Nephron (organoid): ENCODE measurements around the gene PRB3.
A peak's percentile ranks its signal among the peaks of the same experiment; 100 is the strongest.

ENCODE experiments used
- H3K27ac Mint-ChIP-seq, 3 experiments: 2 replicates each; pipeline ENCODE4 v1.8.0; 2020; ENCODE audit warnings: mixed read lengths in 3 of 3, mild to moderate bottlenecking in 2 of 3, moderate library complexity in 1 of 3
- H3K27me3 Mint-ChIP-seq: 2 replicates; pipeline ENCODE4 v1.8.0; 2021; ENCODE audit warnings: low read depth, mild to moderate bottlenecking, moderate library complexity, mixed read lengths
- H3K36me3 Mint-ChIP-seq: 2 replicates; pipeline ENCODE4 v1.8.0; 2020; ENCODE audit warnings: low read depth, mixed read lengths
- H3K4me1 Mint-ChIP-seq: 2 replicates; pipeline ENCODE4 v1.8.0; 2020; ENCODE audit warnings: mixed read lengths
- H3K4me3 Mint-ChIP-seq, 3 experiments: 2 replicates each; pipeline ENCODE4 v1.8.0; 2020; ENCODE audit warnings: mild to moderate bottlenecking in 3 of 3, mixed read lengths in 3 of 3, moderate library complexity in 2 of 3
- H3K9me3 Mint-ChIP-seq: 2 replicates; pipeline ENCODE4 v1.8.0; 2020; ENCODE audit warnings: mixed read lengths
- TF ChIP-seq, protein P1 (sequence below), 3 experiments: fragments of 200-600 bp; sonication (generic); IDR thresholded peaks; one replicate each; pipeline ENCODE4 v1.5.0; 2021; ENCODE audit warnings: antibody characterized with exemption in 3 of 3; ENCODE audit not compliant: unreplicated experiment in 3 of 3

PRB3 gene

DNA sequence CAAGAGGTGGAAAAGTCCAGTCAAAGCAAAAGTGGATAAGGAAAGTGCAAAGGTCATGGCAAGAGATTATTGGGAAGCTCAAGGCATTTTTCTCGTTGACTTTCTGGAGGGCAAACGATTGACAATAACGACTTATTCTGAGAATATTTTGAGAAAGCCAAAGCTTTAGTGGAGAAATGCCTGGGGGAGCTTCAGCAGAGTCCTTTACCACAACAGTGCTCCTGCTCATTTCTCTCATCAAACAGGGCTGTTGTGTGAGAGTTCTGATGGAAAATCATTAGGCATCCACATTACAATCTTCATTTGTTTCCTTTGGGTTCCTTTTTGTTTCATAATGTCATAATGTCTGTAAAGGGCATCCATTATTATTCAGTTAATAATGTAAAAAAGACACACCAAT lies 26.9 kb downstream of the PRB3 start:
- no peaks in the 10 kb centered on the region for H3K4me1 Mint-ChIP-seq

DNA sequence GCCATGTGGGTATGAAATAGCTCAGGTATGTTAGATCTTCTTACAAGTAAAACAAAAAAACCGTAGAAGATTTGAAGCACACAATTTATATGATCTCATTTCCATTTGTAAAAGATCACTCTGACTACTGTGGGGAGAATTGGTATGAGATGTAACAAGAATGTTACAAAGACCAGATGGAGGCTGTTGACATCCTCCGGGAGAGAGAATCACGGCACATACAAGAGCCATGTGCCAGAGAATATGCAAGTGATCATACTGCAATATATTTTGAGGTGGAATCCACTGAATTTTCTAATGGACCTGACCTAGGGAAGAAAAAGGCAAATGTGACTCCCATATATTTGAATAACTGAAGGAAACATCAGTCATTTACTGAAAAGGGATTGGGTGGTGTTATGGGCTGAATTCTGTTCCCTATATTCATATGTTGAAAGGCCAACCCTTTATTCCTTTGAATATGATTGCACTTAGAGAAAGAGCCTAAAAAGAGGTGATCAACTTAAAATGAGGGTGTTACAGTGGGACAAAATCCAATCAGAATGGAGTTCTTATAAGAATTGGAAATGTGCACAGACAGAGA lies 29.1 kb downstream of the PRB3 start:
- H3K4me3 Mint-ChIP-seq = no peak overlapping the region
- no peak overlapping the region for H3K27ac Mint-ChIP-seq
- no peaks in the 10 kb centered on the region for H3K27me3 Mint-ChIP-seq
- TF ChIP-seq, protein P1, sequence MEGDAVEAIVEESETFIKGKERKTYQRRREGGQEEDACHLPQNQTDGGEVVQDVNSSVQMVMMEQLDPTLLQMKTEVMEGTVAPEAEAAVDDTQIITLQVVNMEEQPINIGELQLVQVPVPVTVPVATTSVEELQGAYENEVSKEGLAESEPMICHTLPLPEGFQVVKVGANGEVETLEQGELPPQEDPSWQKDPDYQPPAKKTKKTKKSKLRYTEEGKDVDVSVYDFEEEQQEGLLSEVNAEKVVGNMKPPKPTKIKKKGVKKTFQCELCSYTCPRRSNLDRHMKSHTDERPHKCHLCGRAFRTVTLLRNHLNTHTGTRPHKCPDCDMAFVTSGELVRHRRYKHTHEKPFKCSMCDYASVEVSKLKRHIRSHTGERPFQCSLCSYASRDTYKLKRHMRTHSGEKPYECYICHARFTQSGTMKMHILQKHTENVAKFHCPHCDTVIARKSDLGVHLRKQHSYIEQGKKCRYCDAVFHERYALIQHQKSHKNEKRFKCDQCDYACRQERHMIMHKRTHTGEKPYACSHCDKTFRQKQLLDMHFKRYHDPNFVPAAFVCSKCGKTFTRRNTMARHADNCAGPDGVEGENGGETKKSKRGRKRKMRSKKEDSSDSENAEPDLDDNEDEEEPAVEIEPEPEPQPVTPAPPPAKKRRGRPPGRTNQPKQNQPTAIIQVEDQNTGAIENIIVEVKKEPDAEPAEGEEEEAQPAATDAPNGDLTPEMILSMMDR (IDR thresholded peaks at IDR 0.05; ENCODE audit: unreplicated experiment in 3 of 3) = no peak
- no peaks in the 10 kb centered on the region for H3K4me1 Mint-ChIP-seq
- H3K9me3 Mint-ChIP-seq = no peaks in the 10 kb centered on the region
- no peaks in the 10 kb centered on the region for H3K36me3 Mint-ChIP-seq

More for the DNA sequence above, 26.9 kb downstream of the PRB3 start:
- TF ChIP-seq, protein P1 (IDR thresholded peaks at IDR 0.05; ENCODE audit: unreplicated experiment in 3 of 3) = no peak
- no peak overlapping the region for H3K27ac Mint-ChIP-seq
- no peaks in the 10 kb centered on the region for H3K27me3 Mint-ChIP-seq
- no peaks in the 10 kb centered on the region for H3K9me3 Mint-ChIP-seq
- H3K36me3 Mint-ChIP-seq = no peaks in the 10 kb centered on the region
- H3K4me3 Mint-ChIP-seq = no peak overlapping the region

DNA sequence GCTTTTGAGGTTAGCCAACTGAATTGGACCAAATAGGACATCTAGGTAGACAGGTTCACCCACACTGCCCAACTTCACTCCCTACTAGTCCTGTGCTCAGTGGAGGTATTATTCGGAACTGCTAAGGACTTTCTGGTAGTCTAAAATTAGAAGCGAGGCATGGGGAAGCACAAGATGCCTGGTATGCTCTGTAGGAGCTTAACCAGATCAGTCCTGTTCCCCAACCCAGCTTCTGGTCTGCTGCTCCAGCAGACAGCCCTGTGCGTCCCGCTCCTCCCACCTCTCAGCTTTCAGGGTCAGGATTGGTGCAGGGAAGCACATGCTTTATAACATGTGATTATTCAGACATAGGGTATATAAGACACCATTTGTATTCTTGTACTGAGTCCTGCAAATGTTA lies 31.2 kb downstream of the PRB3 start:
- H3K36me3 Mint-ChIP-seq = no peaks in the 10 kb centered on the region
- TF ChIP-seq, protein P1 (IDR thresholded peaks at IDR 0.05; ENCODE audit: unreplicated experiment in 3 of 3) = no peak
- no peaks in the 10 kb centered on the region for H3K9me3 Mint-ChIP-seq
- H3K27ac Mint-ChIP-seq = no peak overlapping the region
- H3K27me3 Mint-ChIP-seq = no peaks in the 10 kb centered on the region
- no peaks in the 10 kb centered on the region for H3K4me1 Mint-ChIP-seq
- H3K4me3 Mint-ChIP-seq = no peak overlapping the region

DNA sequence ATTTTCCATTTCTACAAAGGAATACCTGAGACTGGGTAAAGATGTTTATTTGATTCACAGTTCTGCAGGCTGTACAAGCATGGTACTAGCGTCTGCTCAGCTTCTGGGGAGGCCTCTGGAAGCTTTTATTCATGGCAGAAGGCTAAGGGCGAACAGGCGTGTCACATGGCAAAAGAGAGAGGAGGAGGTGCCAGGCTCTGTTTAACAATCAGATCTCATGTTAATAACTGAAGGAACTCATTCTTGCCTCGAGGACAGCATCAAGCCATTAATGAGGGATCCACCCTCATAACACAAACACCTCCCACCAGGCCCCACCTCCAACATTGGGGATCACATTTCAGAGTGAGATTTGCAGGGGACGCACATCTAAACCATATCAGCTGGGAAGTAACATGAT lies 36.0 kb downstream of the PRB3 start:
- Mint-ChIP-seq H3K9me3 (no peaks in the 10 kb centered on the region), H3K4me3 (no peak overlapping the region), H3K27ac (no peak overlapping the region), H3K4me1 (no peaks in the 10 kb centered on the region), H3K36me3 (no peaks in the 10 kb centered on the region), H3K27me3 (no peaks in the 10 kb centered on the region)
- TF ChIP-seq, protein P1 (IDR thresholded peaks at IDR 0.05; ENCODE audit: unreplicated experiment in 3 of 3) = no peak

DNA sequence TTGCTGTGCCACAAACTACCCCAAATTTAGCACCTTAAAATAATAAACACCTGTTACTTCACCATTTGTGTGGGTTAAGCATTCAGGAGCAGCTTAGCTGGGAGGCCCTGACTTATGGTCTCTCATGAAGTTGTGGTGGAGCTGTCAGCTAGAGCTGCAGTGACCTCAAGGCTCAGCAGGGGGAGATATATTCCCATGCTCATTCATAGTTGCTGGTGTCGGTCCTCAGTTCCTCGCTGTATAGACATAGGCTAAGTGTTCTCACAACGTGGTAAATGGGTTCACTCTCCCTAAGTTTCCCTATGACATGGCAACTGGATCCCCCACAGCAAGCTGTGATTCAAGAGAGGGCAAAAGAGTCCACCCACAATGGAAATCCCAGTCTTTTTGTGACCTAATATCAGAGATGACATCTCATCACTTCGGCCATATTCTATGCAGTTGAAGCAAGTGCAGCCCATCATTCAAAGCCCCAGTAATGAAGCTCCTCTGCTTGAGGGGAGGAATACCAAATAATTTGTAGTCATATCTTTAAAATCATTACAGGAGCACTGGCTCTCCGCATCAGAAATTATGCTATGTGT lies 41.1 kb downstream of the PRB3 start:
- Mint-ChIP-seq H3K4me3 (no peak overlapping the region), H3K4me1 (no peaks in the 10 kb centered on the region), H3K27me3 (no peaks in the 10 kb centered on the region), H3K27ac (no peak overlapping the region), H3K36me3 (no peaks in the 10 kb centered on the region), H3K9me3 (no peaks in the 10 kb centered on the region)
- TF ChIP-seq, protein P1 (IDR thresholded peaks at IDR 0.05; ENCODE audit: unreplicated experiment in 3 of 3) = peak; percentile 45 to 63 (median 47)

DNA sequence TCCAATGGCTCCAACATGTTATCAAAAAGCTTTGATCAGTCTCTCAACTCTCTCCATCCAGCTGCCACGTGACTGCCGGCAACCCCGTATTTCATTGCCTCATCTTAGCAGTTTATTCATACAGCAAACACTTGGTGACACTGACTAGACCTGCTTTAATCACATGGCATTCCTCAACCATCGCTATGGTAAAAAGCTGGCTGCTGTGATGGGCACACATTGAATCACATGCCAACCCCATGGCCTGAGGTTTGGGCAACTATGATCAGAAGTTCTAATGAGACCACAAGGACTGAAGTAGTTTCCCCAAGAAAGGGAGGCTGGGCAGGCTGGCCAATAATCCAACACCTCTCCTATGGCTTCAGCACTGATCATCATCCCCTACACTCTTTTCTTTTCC lies 42.1 kb downstream of the PRB3 start:
- TF ChIP-seq, protein P1 (IDR thresholded peaks at IDR 0.05; ENCODE audit: unreplicated experiment in 3 of 3) = no peak
- H3K27ac Mint-ChIP-seq = no peak overlapping the region
- H3K9me3 Mint-ChIP-seq = peaks cover 7% of the 10 kb centered on the region
- no peaks in the 10 kb centered on the region for H3K4me1 Mint-ChIP-seq
- H3K36me3 Mint-ChIP-seq = no peaks in the 10 kb centered on the region
- H3K4me3 Mint-ChIP-seq = no peak overlapping the region
- no peaks in the 10 kb centered on the region for H3K27me3 Mint-ChIP-seq
